PC-3 (cell line): ENCODE data around the gene TIRAP. TPM values are rescaled to one million over a fixed set of nuclear protein-coding genes. Genes with fewer than 3 reads are reported as not detected.

Experiments
- ATAC-seq: fragments of 200-7000 bp; cut with Tn5 transposase; 2 replicates; pipeline ENCODE4 v1.9.1; 2020; ENCODE audit warnings: mild to moderate bottlenecking, moderate library complexity
- BruUV-seq: library from RNA; stranded (reverse); fragments of 400-500 nt; replicated peaks from 2 replicates; lab custom pipeline; 2021; lab: Mats Ljungman, UMichigan
- CTCF ChIA-PET: fragments of 300-600 bp; sonication (Branson Sonifier 250); formaldehyde crosslinking; loops from one replicate; lab custom pipeline; 2022; ENCODE audit warnings: antibody characterized with exemption; lab: Charles Lee
- POLR2A ChIA-PET: fragments of 300-600 bp; sonication (Branson Sonifier 250); formaldehyde crosslinking; loops from one replicate; lab custom pipeline; 2022; ENCODE audit warnings: antibody characterized with exemption; ENCODE audit not compliant: unreplicated experiment; lab: Charles Lee
- DNase-seq: peaks from one replicate; pipeline ENCODE4 v3.0.0-alpha.2; 2015
- H2AFZ ChIP-seq: fragments of 300-600 bp; sonication (generic); 2 replicates; pipeline ENCODE4 v1.6.0; 2016; ENCODE audit warnings: antibody characterized with exemption, low read length
- H3F3A ChIP-seq: fragments of 300-600 bp; sonication (generic); one replicate; pipeline ENCODE4 v1.6.0; 2017; ENCODE audit warnings: antibody characterized with exemption, low read length, control low read depth, mild to moderate bottlenecking; ENCODE audit not compliant: unreplicated experiment
- H3K27ac ChIP-seq: fragments of 300-600 bp; sonication (generic); 2 replicates; pipeline ENCODE4 v1.5.1; 2016; ENCODE audit warnings: mild to moderate bottlenecking, low read length
- H3K27me3 ChIP-seq: fragments of 300-600 bp; sonication (generic); 2 replicates; pipeline ENCODE4 v1.6.1; 2016; ENCODE audit warnings: low read length, mixed read lengths
- H3K36me3 ChIP-seq: fragments of 300-600 bp; sonication (generic); 2 replicates; pipeline ENCODE4 v1.6.1; 2016; ENCODE audit warnings: low read depth, mixed run types, low read length, mixed read lengths
- H3K4me1 ChIP-seq: fragments of 300-600 bp; sonication (generic); 2 replicates; pipeline ENCODE4 v1.5.1; 2016; ENCODE audit warnings: low read length; ENCODE audit not compliant: insufficient read depth
- H3K4me2 ChIP-seq: fragments of 300-600 bp; sonication (generic); 2 replicates; pipeline ENCODE4 v1.6.0; 2016; ENCODE audit warnings: low read length
- H3K4me3 ChIP-seq: fragments of 300-600 bp; sonication (generic); 2 replicates; pipeline ENCODE4 v1.5.1; 2016; ENCODE audit warnings: mild to moderate bottlenecking, low read length, mixed read lengths
- H3K79me2 ChIP-seq: fragments of 300-600 bp; sonication (generic); 2 replicates; pipeline ENCODE4 v1.6.1; 2017; ENCODE audit warnings: low read length, mixed read lengths
- H3K9ac ChIP-seq: fragments of 300-600 bp; sonication (generic); 2 replicates; pipeline ENCODE4 v1.6.0; 2016; ENCODE audit warnings: mild to moderate bottlenecking, low read length
- H3K9me2 ChIP-seq: fragments of 300-600 bp; sonication (generic); replicated peaks from 2 replicates; pipeline ENCODE4 v1.6.1; 2016; ENCODE audit warnings: mixed run types, low read length, mixed read lengths
- H3K9me3 ChIP-seq: fragments of 300-600 bp; sonication (generic); 2 replicates; pipeline ENCODE4 v1.6.1; 2016; ENCODE audit warnings: low read length, mixed read lengths
- H4K20me1 ChIP-seq: fragments of 300-600 bp; sonication (generic); 2 replicates; pipeline ENCODE4 v1.6.1; 2016; ENCODE audit warnings: low read length, mixed read lengths
- CTCF ChIP-seq: fragments of 300-600 bp; sonication (generic); conservative IDR thresholded peaks from 2 replicates; pipeline ENCODE4 v1.5.1; 2017; ENCODE audit warnings: antibody characterized with exemption, low read depth, mild to moderate bottlenecking, low read length
- EZH2 ChIP-seq: fragments of 300-600 bp; sonication (generic); IDR thresholded peaks from one replicate; pipeline ENCODE4 v1.6.1; 2017; ENCODE audit warnings: antibody characterized with exemption, mild to moderate bottlenecking, low read length; ENCODE audit not compliant: unreplicated experiment
- EZH2phosphoT487 ChIP-seq: fragments of 300-600 bp; sonication (generic); IDR thresholded peaks from 2 replicates; pipeline ENCODE4 v1.6.1; 2018; ENCODE audit warnings: mild to moderate bottlenecking, antibody characterized with exemption, low read length, borderline replicate concordance
- intact Hi-C: fragments of 100-400 bp; cut with micrococcal nuclease; formaldehyde crosslinking; loops from 2 replicates; pipeline ENCODE4 v1.9.0; 2023
- total RNA-seq: library from RNA; depleted of rRNA; stranded (reverse); fragments of >200 nt; gene quantifications from 2 replicates; pipeline ENCODE4 v1.2.3, GENCODE V29; 2014

The TIRAP gene
- total RNA-seq, 1 experiment from 2014 or later, result 8.4 TPM

GRCh38 chr11:126262216-126262615 is 20.7 kb upstream of the TIRAP start:
- Histone ChIP-seq H3K4me1 (peaks cover 3% of the 10 kb centered on the region), H4K20me1 (no peaks in the 10 kb centered on the region), H2AFZ (no peak overlapping the region), H3K27me3 (no peaks in the 10 kb centered on the region), H3K9ac (no peak overlapping the region), H3K36me3 (peaks cover 58% of the 10 kb centered on the region), H3K4me2 (no peak overlapping the region), H3K4me3 (no peak overlapping the region), H3K9me2 (no peaks in the 10 kb centered on the region), H3F3A (peaks cover 5% of the 10 kb centered on the region), H3K79me2 (peaks cover 17% of the 10 kb centered on the region), H3K27ac (no peak overlapping the region), H3K9me3 (no peaks in the 10 kb centered on the region)
- intact Hi-C loops, result no loop called here
- CTCF ChIA-PET, result no interaction called here
- no peak for TF ChIP-seq EZH2phosphoT487
- no peak for TF ChIP-seq CTCF
- TF ChIP-seq EZH2, result no peak
- DNase-seq (no peak), ATAC-seq (no peak)
- BruUV-seq, result no TSS peak
- POLR2A ChIA-PET, result interaction anchor here (0.5 kb wide), 1 partner anchor 35 kb away, joined by 4 read pairs; no protein-coding TSS in a partner anchor

- Histone ChIP-seq H3K27me3 (no peaks in the 10 kb centered on the region), H2AFZ (no peak overlapping the region), H3K9me3 (no peaks in the 10 kb centered on the region), H3K4me3 (no peak overlapping the region), H4K20me1 (peaks cover 5% of the 10 kb centered on the region; the same call in 1 of the 2 replicates), H3K36me3 (peaks cover 65% of the 10 kb centered on the region), H3K9me2 (no peaks in the 10 kb centered on the region), H3F3A (peaks cover 2% of the 10 kb centered on the region), H3K4me1 (peaks cover 10% of the 10 kb centered on the region), H3K27ac (no peak overlapping the region), H3K4me2 (no peak overlapping the region), H3K79me2 (peaks cover 30% of the 10 kb centered on the region), H3K9ac (no peak overlapping the region)
- intact Hi-C loops, result no loop called here
- BruUV-seq, result no TSS peak
- POLR2A ChIA-PET, result no interaction called here
- no peak for TF ChIP-seq EZH2phosphoT487
- no peak for TF ChIP-seq CTCF
- TF ChIP-seq EZH2, result no peak
- ATAC-seq, result no peak
- DNase-seq, result no peak
- CTCF ChIA-PET, result no interaction called here
These were observed 19.4 kb upstream of the TIRAP start for GRCh38 chr11:126263489-126263888.

GRCh38 chr11:126265811-126266210 is 17.1 kb upstream of the TIRAP start:
- intact Hi-C loops, result no loop called here
- DNase-seq, result peak; percentile 14
- POLR2A ChIA-PET, result interaction anchor here (0.5 kb wide), 1 partner anchor 54 kb away, joined by 4 read pairs; the partner anchor contains the start of gene FAM118B
- H3K36me3 ChIP-seq, result peaks cover 65% of the 10 kb centered on the region
- peaks cover 10% of the 10 kb centered on the region for H3K4me1 ChIP-seq
- ATAC-seq, result no peak
- TF ChIP-seq EZH2, result no peak
- TF ChIP-seq CTCF, result peak; percentile 33; the same call in 1 of the 2 replicates
- no peaks in the 10 kb centered on the region for H3K9me2 ChIP-seq
- no peaks in the 10 kb centered on the region for H3F3A ChIP-seq
- no TSS peak for BruUV-seq
- H3K4me3 ChIP-seq, result no peak overlapping the region
- no peak overlapping the region for H3K9ac ChIP-seq
- H3K27ac ChIP-seq, result no peak overlapping the region
- H3K27me3 ChIP-seq, result no peaks in the 10 kb centered on the region
- H3K79me2 ChIP-seq, result peaks cover 50% of the 10 kb centered on the region
- H2AFZ ChIP-seq, result no peak overlapping the region
- CTCF ChIA-PET, result no interaction called here
- no peak overlapping the region for H3K4me2 ChIP-seq
- peaks cover 5% of the 10 kb centered on the region; the same call in 1 of the 2 replicates for H4K20me1 ChIP-seq
- H3K9me3 ChIP-seq, result no peaks in the 10 kb centered on the region
